Sigmoid colon (tissue), 7 donors: ENCODE results near the gene BTBD9. TPM values are rescaled to one million over a fixed set of nuclear protein-coding genes. Genes with fewer than 3 reads are reported as not detected.

ENCODE experiments used
- DNase-seq: peaks from one replicate; pipeline ENCODE4 v3.0.0-alpha.2; 2019
- H3K27ac ChIP-seq, 4 donors: fragments of 200-600 bp; sonication (generic); one replicate each; pipeline ENCODE4 v1.5.1; 2016 to 2019; ENCODE audit warnings: mild to moderate bottlenecking in 1 of 4
- H3K27me3 ChIP-seq, 3 donors: fragments of 200-600 bp; sonication (generic); one replicate each; pipeline ENCODE4 v1.5.1; 2019; ENCODE audit warnings: mild to moderate bottlenecking in 1 of 3
- H3K36me3 ChIP-seq, 4 donors: fragments of 200-600 bp; sonication (generic); one replicate each; pipeline ENCODE4 v1.5.1; 2016 to 2019
- H3K4me1 ChIP-seq, 4 donors: fragments of 200-600 bp; sonication (generic); one replicate each; pipeline ENCODE4 v1.5.1; 2017 to 2019
- H3K4me3 ChIP-seq, 4 donors: fragments of 200-600 bp; sonication (generic); one replicate each; pipeline ENCODE4 v1.5.1; 2017 to 2019; ENCODE audit warnings: mild to moderate bottlenecking in 2 of 4, moderate library complexity in 1 of 4
- H3K9me3 ChIP-seq, 4 donors: fragments of 200-600 bp in 3 of 4; sonication (generic) in 3 of 4; one replicate each; pipeline versions ENCODE4 v1.5.1 to v1.6.1; 2013 to 2019
- CTCF ChIP-seq, 4 experiments: fragments of 450-650 bp in 3 of 4; fragments of 200-600 bp in 1 of 4; IDR thresholded peaks; one replicate each; pipeline ENCODE4 v1.5.1; 2016 to 2019; ENCODE audit warnings: antibody characterized with exemption in 4 of 4, mild to moderate bottlenecking in 3 of 4, moderate library complexity in 2 of 4
- EP300 ChIP-seq, 4 donors: sonication (generic); formaldehyde crosslinking; IDR thresholded peaks; one replicate each; pipeline ENCODE4 v1.6.1; 2017; ENCODE audit warnings: antibody characterized with exemption in 4 of 4
- POLR2A ChIP-seq, 2 donors: fragments of 450-650 bp; IDR thresholded peaks; one replicate each; pipeline ENCODE4 v1.6.1; 2016; ENCODE audit warnings: antibody characterized with exemption in 2 of 2, mild to moderate bottlenecking in 2 of 2, moderate library complexity in 2 of 2
- POLR2AphosphoS5 ChIP-seq, 4 donors: sonication (generic); formaldehyde crosslinking; IDR thresholded peaks; one replicate each; pipeline ENCODE4 v1.6.1; 2017; ENCODE audit warnings: antibody characterized with exemption in 4 of 4
- WGBS, 2 donors: extraction: QIAGEN DNeasy Blood & Tissue Kit; methylation state at CpG; one replicate each; pipeline ENCODE4 v1.1.7; 2013; 5-methylcytosine and 5-hydroxymethylcytosine counted together
- intact Hi-C: fragments of 100-400 bp; cut with DNase I; formaldehyde crosslinking; loops from one replicate; pipeline ENCODE4 v1.15.1; 2023
- polyA plus RNA-seq, 3 donors: library from polyadenylated mRNA; stranded (reverse); fragments of 200-250 nt; gene quantifications; one replicate each; pipeline ENCODE4 v1.2.3, GENCODE V29; 2013
- total RNA-seq, 4 donors: library from RNA; depleted of rRNA; stranded (reverse); fragments of >200 nt; gene quantifications; one replicate each; pipeline ENCODE4 v1.1.0, GENCODE V29; 2016
- donor health status: healthy with polysubstance abuse.
- donor health status: Bipolar disorder and iron deficiency.
- donor health status: healthy.

The BTBD9 gene
- total and polyA plus RNA-seq, 7 donors = 3.6 to 20.8 (median 10.5) TPM

GRCh38 chr6:38146021-38146733, 493.6 kb downstream of the BTBD9 start:
- Histone ChIP-seq H3K27me3 (no peaks in the 10 kb centered on the region), H3K36me3 (peaks cover 0 to 13% (median 2%) of the 10 kb centered on the region in 4 donors), H3K9me3 (no peaks in the 10 kb centered on the region), H3K27ac (no peak overlapping the region), H3K4me1 (peaks cover 0 to 9% (median 0%) of the 10 kb centered on the region in 4 donors), H3K4me3 (no peak overlapping the region)
- TF ChIP-seq EP300 (IDR thresholded peaks at IDR 0.05) (no peak), CTCF (IDR thresholded peaks at IDR 0.05) (no peak), POLR2AphosphoS5 (IDR thresholded peaks at IDR 0.05) (no peak), POLR2A (IDR thresholded peaks at IDR 0.05) (no peak)
- intact Hi-C loops = no loop called here
- DNase-seq = no peak
- 87 to 88% methylated on average over 8 of the region's 8 CpGs for WGBS, 2 donors

- DNase-seq = no peak
- peaks cover 0 to 13% (median 2%) of the 10 kb centered on the region in 4 donors for H3K36me3 ChIP-seq
- 94 to 95% methylated on average over 5 of the region's 5 CpGs for WGBS, 2 donors
- no peaks in the 10 kb centered on the region for H3K27me3 ChIP-seq
- H3K4me3 ChIP-seq = no peak overlapping the region
- intact Hi-C loops = no loop called here
- no peaks in the 10 kb centered on the region for H3K9me3 ChIP-seq
- TF ChIP-seq POLR2AphosphoS5 (IDR thresholded peaks at IDR 0.05) (no peak), POLR2A (IDR thresholded peaks at IDR 0.05) (no peak), CTCF (IDR thresholded peaks at IDR 0.05) (no peak), EP300 (IDR thresholded peaks at IDR 0.05) (no peak)
- no peak overlapping the region for H3K27ac ChIP-seq
- H3K4me1 ChIP-seq = peaks cover 0 to 6% (median 0%) of the 10 kb centered on the region in 4 donors
These were observed 495.3 kb downstream of the BTBD9 start for GRCh38 chr6:38144365-38144945.

- no peaks in the 10 kb centered on the region for H3K9me3 ChIP-seq
- intact Hi-C loops = no loop called here
- DNase-seq = no peak
- no peaks in the 10 kb centered on the region for H3K27me3 ChIP-seq
- H3K4me3 ChIP-seq = no peak overlapping the region
- H3K27ac ChIP-seq = no peak overlapping the region
- 83% methylated on average over 8 of the region's 8 CpGs for WGBS, 2 donors
- peaks cover 0 to 13% (median 2%) of the 10 kb centered on the region in 4 donors for H3K36me3 ChIP-seq
- TF ChIP-seq EP300 (IDR thresholded peaks at IDR 0.05) (no peak), CTCF (IDR thresholded peaks at IDR 0.05) (no peak), POLR2AphosphoS5 (IDR thresholded peaks at IDR 0.05) (no peak)
- no peaks in the 10 kb centered on the region for H3K4me1 ChIP-seq
These were observed 496.3 kb downstream of the BTBD9 start for GRCh38 chr6:38143191-38144150.

- WGBS, 2 donors = 91 to 95% methylated on average over 7 of the region's 7 CpGs
- H3K9me3 ChIP-seq = no peaks in the 10 kb centered on the region
- no peak for TF ChIP-seq POLR2A (IDR thresholded peaks at IDR 0.05)
- no peak overlapping the region for H3K27ac ChIP-seq
- peaks cover 0 to 13% (median 2%) of the 10 kb centered on the region in 4 donors for H3K36me3 ChIP-seq
- no peak for DNase-seq
- H3K4me1 ChIP-seq = no peaks in the 10 kb centered on the region
- intact Hi-C loops = no loop called here
- no peak overlapping the region for H3K4me3 ChIP-seq
- H3K27me3 ChIP-seq = no peaks in the 10 kb centered on the region
These were observed 497.4 kb downstream of the BTBD9 start for GRCh38 chr6:38142178-38142902.
